Sigmoid colon (tissue), 7 donors: ENCODE results near the gene LRRTM4. TPM values are rescaled to one million over a fixed set of nuclear protein-coding genes. Genes with fewer than 3 reads are reported as not detected.

Experiments used
- DNase-seq: peaks from one replicate; pipeline ENCODE4 v3.0.0-alpha.2; 2019
- H3K27ac ChIP-seq, 4 donors: fragments of 200-600 bp; sonication (generic); one replicate each; pipeline ENCODE4 v1.5.1; 2016 to 2019; ENCODE audit warnings: mild to moderate bottlenecking in 1 of 4
- H3K27me3 ChIP-seq, 3 donors: fragments of 200-600 bp; sonication (generic); one replicate each; pipeline ENCODE4 v1.5.1; 2019; ENCODE audit warnings: mild to moderate bottlenecking in 1 of 3
- H3K36me3 ChIP-seq, 4 donors: fragments of 200-600 bp; sonication (generic); one replicate each; pipeline ENCODE4 v1.5.1; 2016 to 2019
- H3K4me1 ChIP-seq, 4 donors: fragments of 200-600 bp; sonication (generic); one replicate each; pipeline ENCODE4 v1.5.1; 2017 to 2019
- H3K4me3 ChIP-seq, 4 donors: fragments of 200-600 bp; sonication (generic); one replicate each; pipeline ENCODE4 v1.5.1; 2017 to 2019; ENCODE audit warnings: mild to moderate bottlenecking in 2 of 4, moderate library complexity in 1 of 4
- H3K9me3 ChIP-seq, 4 donors: fragments of 200-600 bp in 3 of 4; sonication (generic) in 3 of 4; one replicate each; pipeline versions ENCODE4 v1.5.1 to v1.6.1; 2013 to 2019
- EP300 ChIP-seq, 4 donors: sonication (generic); formaldehyde crosslinking; IDR thresholded peaks; one replicate each; pipeline ENCODE4 v1.6.1; 2017; ENCODE audit warnings: antibody characterized with exemption in 4 of 4
- POLR2A ChIP-seq, 2 donors: fragments of 450-650 bp; IDR thresholded peaks; one replicate each; pipeline ENCODE4 v1.6.1; 2016; ENCODE audit warnings: antibody characterized with exemption in 2 of 2, mild to moderate bottlenecking in 2 of 2, moderate library complexity in 2 of 2
- POLR2AphosphoS5 ChIP-seq, 4 donors: sonication (generic); formaldehyde crosslinking; IDR thresholded peaks; one replicate each; pipeline ENCODE4 v1.6.1; 2017; ENCODE audit warnings: antibody characterized with exemption in 4 of 4
- WGBS, 2 donors: extraction: QIAGEN DNeasy Blood & Tissue Kit; methylation state at CpG; one replicate each; pipeline ENCODE4 v1.1.7; 2013; 5-methylcytosine and 5-hydroxymethylcytosine counted together
- intact Hi-C: fragments of 100-400 bp; cut with DNase I; formaldehyde crosslinking; loops from one replicate; pipeline ENCODE4 v1.15.1; 2023
- polyA plus RNA-seq, 3 donors: library from polyadenylated mRNA; stranded (reverse); fragments of 200-250 nt; gene quantifications; one replicate each; pipeline ENCODE4 v1.2.3, GENCODE V29; 2013
- total RNA-seq, 4 donors: library from RNA; depleted of rRNA; stranded (reverse); fragments of >200 nt; gene quantifications; one replicate each; pipeline ENCODE4 v1.1.0, GENCODE V29; 2016
- TF ChIP-seq, protein P1 (sequence below), 4 experiments: fragments of 450-650 bp in 3 of 4; fragments of 200-600 bp in 1 of 4; IDR thresholded peaks; one replicate each; pipeline ENCODE4 v1.5.1; 2016 to 2019; ENCODE audit warnings: antibody characterized with exemption in 4 of 4, mild to moderate bottlenecking in 3 of 4, moderate library complexity in 2 of 4
- donor health status: healthy with polysubstance abuse.
- donor health status: Bipolar disorder and iron deficiency.
- donor health status: healthy.

LRRTM4 gene
- total and polyA plus RNA-seq, 7 donors = 0.17 to 1.1 (median 0.55) TPM; not detected in 2

DNA sequence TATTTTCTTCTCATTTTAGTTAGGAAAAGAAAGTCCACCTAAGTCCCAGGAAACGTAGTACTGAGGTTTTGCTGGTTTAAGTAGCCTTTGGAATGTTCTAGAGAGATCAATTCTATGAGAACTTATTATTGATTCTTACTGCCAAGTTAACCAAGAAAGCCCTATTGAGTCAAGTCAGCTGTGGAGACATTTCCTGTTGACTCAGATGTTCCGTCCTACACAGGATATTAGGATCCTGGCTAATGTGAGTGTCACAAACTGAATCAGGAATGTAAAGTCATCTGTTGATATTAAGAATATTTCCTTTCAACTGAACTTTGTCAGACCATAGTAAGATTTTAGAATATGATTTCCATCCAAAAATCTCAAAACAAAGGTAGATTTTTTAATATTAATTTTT is 654.3 kb downstream of the LRRTM4 start:
- TF ChIP-seq POLR2AphosphoS5 (IDR thresholded peaks at IDR 0.05) (no peak), EP300 (IDR thresholded peaks at IDR 0.05) (no peak), POLR2A (IDR thresholded peaks at IDR 0.05) (no peak)
- TF ChIP-seq, protein P1, sequence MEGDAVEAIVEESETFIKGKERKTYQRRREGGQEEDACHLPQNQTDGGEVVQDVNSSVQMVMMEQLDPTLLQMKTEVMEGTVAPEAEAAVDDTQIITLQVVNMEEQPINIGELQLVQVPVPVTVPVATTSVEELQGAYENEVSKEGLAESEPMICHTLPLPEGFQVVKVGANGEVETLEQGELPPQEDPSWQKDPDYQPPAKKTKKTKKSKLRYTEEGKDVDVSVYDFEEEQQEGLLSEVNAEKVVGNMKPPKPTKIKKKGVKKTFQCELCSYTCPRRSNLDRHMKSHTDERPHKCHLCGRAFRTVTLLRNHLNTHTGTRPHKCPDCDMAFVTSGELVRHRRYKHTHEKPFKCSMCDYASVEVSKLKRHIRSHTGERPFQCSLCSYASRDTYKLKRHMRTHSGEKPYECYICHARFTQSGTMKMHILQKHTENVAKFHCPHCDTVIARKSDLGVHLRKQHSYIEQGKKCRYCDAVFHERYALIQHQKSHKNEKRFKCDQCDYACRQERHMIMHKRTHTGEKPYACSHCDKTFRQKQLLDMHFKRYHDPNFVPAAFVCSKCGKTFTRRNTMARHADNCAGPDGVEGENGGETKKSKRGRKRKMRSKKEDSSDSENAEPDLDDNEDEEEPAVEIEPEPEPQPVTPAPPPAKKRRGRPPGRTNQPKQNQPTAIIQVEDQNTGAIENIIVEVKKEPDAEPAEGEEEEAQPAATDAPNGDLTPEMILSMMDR (IDR thresholded peaks at IDR 0.05) = no peak
- 35 to 49% methylated on average over 2 of the region's 2 CpGs for WGBS, 2 donors
- H3K27me3 ChIP-seq = no peaks in the 10 kb centered on the region
- no peak for DNase-seq
- no peaks in the 10 kb centered on the region for H3K36me3 ChIP-seq
- intact Hi-C loops = no loop called here
- no peaks in the 10 kb centered on the region for H3K9me3 ChIP-seq
- no peak overlapping the region for H3K27ac ChIP-seq
- no peaks in the 10 kb centered on the region for H3K4me1 ChIP-seq
- no peak overlapping the region for H3K4me3 ChIP-seq

DNA sequence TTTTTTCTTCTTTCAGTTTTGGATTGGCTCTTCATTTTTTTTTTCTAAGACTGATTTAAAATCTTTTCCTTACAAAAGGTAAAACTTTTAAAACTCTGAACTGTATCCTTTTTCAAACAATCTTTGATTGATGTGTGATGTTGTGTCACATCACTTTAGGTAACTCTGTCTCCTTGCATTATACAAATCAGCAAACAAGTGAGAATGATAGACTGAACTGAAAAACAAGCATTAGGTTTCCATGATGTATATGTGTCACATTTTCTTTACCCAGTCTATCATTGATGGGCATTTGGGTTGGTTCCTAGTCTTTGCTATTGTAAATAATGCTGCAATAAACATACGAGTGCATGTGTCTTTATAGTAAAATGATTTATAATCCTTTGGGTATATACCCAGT is 655.7 kb downstream of the LRRTM4 start:
- no peak overlapping the region for H3K27ac ChIP-seq
- no peak for DNase-seq
- no peaks in the 10 kb centered on the region for H3K27me3 ChIP-seq
- no peak for TF ChIP-seq EP300 (IDR thresholded peaks at IDR 0.05)
- no peak for TF ChIP-seq POLR2A (IDR thresholded peaks at IDR 0.05)
- TF ChIP-seq, protein P1 (IDR thresholded peaks at IDR 0.05) = no peak
- intact Hi-C loops = no loop called here
- H3K36me3 ChIP-seq = no peaks in the 10 kb centered on the region
- 13 to 58% methylated on average over 1 of the region's 1 CpG for WGBS, 2 donors
- no peaks in the 10 kb centered on the region for H3K9me3 ChIP-seq
- no peak overlapping the region for H3K4me3 ChIP-seq
- no peaks in the 10 kb centered on the region for H3K4me1 ChIP-seq

DNA sequence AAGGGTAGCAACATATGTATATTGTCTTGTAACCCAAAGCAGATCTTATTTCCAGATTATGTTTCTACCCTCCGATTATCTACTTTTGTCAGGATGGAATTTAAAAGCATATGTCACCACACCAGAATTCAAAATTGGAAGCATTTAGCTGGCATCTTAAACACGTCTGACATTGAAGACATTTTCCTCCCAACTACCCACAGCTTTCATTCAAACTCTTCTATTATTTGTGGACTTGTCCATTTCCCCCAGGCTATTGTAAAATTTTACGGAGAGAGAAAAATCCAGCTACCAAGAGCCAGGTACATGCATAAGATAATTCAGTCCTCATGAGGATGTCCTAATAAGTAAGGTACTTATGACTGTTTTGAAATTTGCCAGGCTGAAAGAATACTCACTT is 659.3 kb downstream of the LRRTM4 start:
- intact Hi-C loops = no loop called here
- Histone ChIP-seq H3K27me3 (no peaks in the 10 kb centered on the region), H3K4me3 (no peak overlapping the region), H3K36me3 (no peaks in the 10 kb centered on the region), H3K4me1 (no peaks in the 10 kb centered on the region), H3K9me3 (no peaks in the 10 kb centered on the region), H3K27ac (no peak overlapping the region)
- 67 to 73% methylated on average over 3 of the region's 3 CpGs for WGBS, 2 donors
- DNase-seq = no peak
- no peak for TF ChIP-seq POLR2A (IDR thresholded peaks at IDR 0.05)
- TF ChIP-seq, protein P1 (IDR thresholded peaks at IDR 0.05) = no peak

DNA sequence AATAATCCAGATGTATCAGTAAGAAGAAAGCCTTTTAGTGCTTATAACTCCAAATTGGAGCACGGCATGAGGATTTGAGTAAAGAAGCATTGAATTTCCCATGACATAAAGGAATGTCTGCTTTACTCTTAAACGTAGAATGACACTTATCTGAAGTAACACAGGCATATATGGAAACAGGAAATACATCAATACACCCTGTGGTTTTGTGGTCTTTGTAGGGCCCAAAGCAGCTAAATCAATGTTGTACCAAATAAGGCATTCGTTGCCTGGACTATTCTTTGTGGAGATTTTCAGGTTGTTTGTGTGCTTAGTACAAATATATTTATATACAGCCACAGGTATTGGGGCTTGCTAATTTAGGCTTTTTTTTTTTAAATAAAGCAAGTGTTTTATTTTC is 660.5 kb downstream of the LRRTM4 start:
- no peak overlapping the region for H3K4me3 ChIP-seq
- TF ChIP-seq POLR2AphosphoS5 (IDR thresholded peaks at IDR 0.05) (no peak), EP300 (IDR thresholded peaks at IDR 0.05) (no peak), POLR2A (IDR thresholded peaks at IDR 0.05) (no peak)
- TF ChIP-seq, protein P1 (IDR thresholded peaks at IDR 0.05) = no peak
- DNase-seq = no peak
- H3K27me3 ChIP-seq = no peaks in the 10 kb centered on the region
- intact Hi-C loops = no loop called here
- no peak overlapping the region for H3K27ac ChIP-seq
- no peaks in the 10 kb centered on the region for H3K9me3 ChIP-seq
- H3K36me3 ChIP-seq = no peaks in the 10 kb centered on the region
- no peaks in the 10 kb centered on the region for H3K4me1 ChIP-seq
- 25 to 61% methylated on average over 3 of the region's 3 CpGs for WGBS, 2 donors

DNA sequence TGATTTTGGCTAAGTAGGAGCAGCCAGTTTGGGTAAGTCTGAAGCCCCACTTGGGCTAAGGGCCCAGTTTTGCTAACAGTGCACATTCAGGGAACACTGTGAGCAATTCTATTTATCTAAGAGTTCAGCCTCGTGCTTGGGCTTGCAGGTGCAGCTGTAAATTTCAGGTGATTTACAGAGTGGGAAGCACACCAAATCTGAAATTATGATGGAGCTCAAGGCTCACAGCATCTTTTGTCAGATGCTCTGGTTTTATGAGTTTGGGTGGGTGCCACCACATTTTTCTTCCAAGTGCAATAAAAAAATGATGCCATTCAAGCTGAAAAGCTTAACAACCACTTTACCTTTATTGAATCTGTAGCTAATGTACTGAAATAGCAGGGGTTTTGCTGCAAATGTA is 671.2 kb downstream of the LRRTM4 start:
- TF ChIP-seq POLR2A (IDR thresholded peaks at IDR 0.05) = no peak
- TF ChIP-seq EP300 (IDR thresholded peaks at IDR 0.05) = no peak
- TF ChIP-seq, protein P1 (IDR thresholded peaks at IDR 0.05) = no peak
- Histone ChIP-seq H3K27ac (no peak overlapping the region), H3K36me3 (no peaks in the 10 kb centered on the region), H3K4me1 (no peaks in the 10 kb centered on the region), H3K27me3 (no peaks in the 10 kb centered on the region), H3K9me3 (no peaks in the 10 kb centered on the region), H3K4me3 (no peak overlapping the region)
- WGBS, 2 donors = 11 to 44% methylated on average over 1 of the region's 1 CpG
- intact Hi-C loops = no loop called here
- no peak for DNase-seq
